Activated B cell treated with CpG ODN at 0.5 μM for 24 hours (primary cell): ENCODE measurements around the gene CCNI2. TPM values are rescaled to one million over a fixed set of nuclear protein-coding genes. Genes with fewer than 3 reads are reported as not detected.

ENCODE experiments used
- ATAC-seq: fragments of 200-7000 bp; cut with Tn5 transposase; one replicate; pipeline ENCODE4 v1.10.0; 2021; ENCODE audit warnings: low read depth, mild to moderate bottlenecking, moderate library complexity
- CTCF ChIA-PET: fragments of 350-600 bp; sonication (Branson Sonifier 250); formaldehyde crosslinking; loops from one replicate; lab custom pipeline; 2021; ENCODE audit warnings: antibody characterized with exemption; lab: Charles Lee
- POLR2A ChIA-PET: fragments of 350-600 bp; sonication (Branson Sonifier 250); formaldehyde crosslinking; loops from one replicate; lab custom pipeline; 2021; ENCODE audit warnings: antibody characterized with exemption; lab: Charles Lee
- DNase-seq: peaks from one replicate; pipeline ENCODE4 v3.0.0; 2022
- H3K27ac Mint-ChIP-seq: one replicate; pipeline ENCODE4 v1.8.0; 2020; ENCODE audit warnings: mixed read lengths
- H3K27me3 Mint-ChIP-seq: one replicate; pipeline ENCODE4 v1.8.0; 2021; ENCODE audit warnings: mixed read lengths
- H3K36me3 Mint-ChIP-seq: one replicate; pipeline ENCODE4 v1.8.0; 2021; ENCODE audit warnings: low read depth, mixed read lengths
- H3K4me1 Mint-ChIP-seq: one replicate; pipeline ENCODE4 v1.8.0; 2021; ENCODE audit warnings: mixed read lengths
- H3K4me3 Mint-ChIP-seq: one replicate; pipeline ENCODE4 v1.8.0; 2020; ENCODE audit warnings: mild to moderate bottlenecking, mixed read lengths
- H3K9me3 Mint-ChIP-seq: one replicate; pipeline ENCODE4 v1.8.0; 2020; ENCODE audit warnings: mixed read lengths
- CTCF ChIP-seq: fragments of 200-600 bp; IDR thresholded peaks from one replicate; pipeline ENCODE4 v1.8.0; 2022; ENCODE audit warnings: antibody characterized with exemption, mild to moderate bottlenecking
- intact Hi-C: fragments of 100-400 bp; cut with micrococcal nuclease; formaldehyde crosslinking; loops from one replicate; pipeline ENCODE4 v1.15.1; 2024
- total RNA-seq: library from RNA; stranded (reverse); gene quantifications from 2 replicates; pipeline ENCODE4 v1.2.3, GENCODE V29; 2022

CCNI2 gene
- total RNA-seq, 1 donor from 2014 or later, result 0.44 TPM

GRCh38 chr5:132758451-132758850 lies 11.2 kb downstream of the CCNI2 start:
- intact Hi-C loops, result no loop called here
- no peak for TF ChIP-seq CTCF
- CTCF ChIA-PET, result no interaction called here
- no peaks in the 10 kb centered on the region for H3K9me3 Mint-ChIP-seq
- no peak for DNase-seq
- no peak overlapping the region for H3K27ac Mint-ChIP-seq
- no peak overlapping the region for H3K4me3 Mint-ChIP-seq
- H3K4me1 Mint-ChIP-seq, result no peaks in the 10 kb centered on the region
- H3K27me3 Mint-ChIP-seq, result no peaks in the 10 kb centered on the region
- POLR2A ChIA-PET, result no interaction called here
- no peaks in the 10 kb centered on the region for H3K36me3 Mint-ChIP-seq
- ATAC-seq, result no peak

- no peak for TF ChIP-seq CTCF
- Mint-ChIP-seq H3K9me3 (no peaks in the 10 kb centered on the region), H3K27me3 (no peaks in the 10 kb centered on the region), H3K4me1 (no peaks in the 10 kb centered on the region), H3K27ac (no peak overlapping the region), H3K36me3 (no peaks in the 10 kb centered on the region), H3K4me3 (no peak overlapping the region)
- intact Hi-C loops, result no loop called here
- POLR2A ChIA-PET, result no interaction called here
- CTCF ChIA-PET, result no interaction called here
- ATAC-seq (no peak), DNase-seq (no peak)
Measured at GRCh38 chr5:132759114-132760048, 12.2 kb downstream of the CCNI2 start.

DNA sequence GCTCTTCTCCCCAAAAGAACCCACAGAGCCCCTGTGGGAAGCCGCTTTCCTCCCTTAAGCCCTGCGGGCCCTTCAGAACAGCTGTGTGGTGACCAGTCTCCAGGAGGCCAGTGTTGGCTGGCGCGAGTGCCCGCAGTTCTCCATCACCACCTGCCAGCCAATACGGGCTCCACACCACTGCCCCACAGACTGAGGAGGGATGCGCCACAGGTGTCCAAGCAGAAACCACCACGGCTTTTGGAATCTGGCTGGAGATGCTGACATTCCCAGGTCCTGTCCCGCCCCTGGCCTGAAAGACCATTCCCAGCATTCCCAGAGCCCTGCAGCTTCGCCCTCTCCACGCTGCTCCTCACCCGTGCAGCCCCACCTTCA lies 12.8 kb downstream of the CCNI2 start:
- ATAC-seq, result no peak
- Mint-ChIP-seq H3K4me1 (no peaks in the 10 kb centered on the region), H3K9me3 (no peaks in the 10 kb centered on the region), H3K27me3 (no peaks in the 10 kb centered on the region), H3K4me3 (no peak overlapping the region), H3K27ac (no peak overlapping the region), H3K36me3 (no peaks in the 10 kb centered on the region)
- no peak for TF ChIP-seq CTCF
- intact Hi-C loops, result no loop called here
- CTCF ChIA-PET, result no interaction called here
- no peak for DNase-seq
- POLR2A ChIA-PET, result no interaction called here

GRCh38 chr5:132760601-132761317 lies 13.5 kb downstream of the CCNI2 start:
- H3K4me1 Mint-ChIP-seq, result no peaks in the 10 kb centered on the region
- POLR2A ChIA-PET, result no interaction called here
- TF ChIP-seq CTCF, result no peak

More at GRCh38 chr5:132760601-132761317, 13.5 kb downstream of the CCNI2 start:
- H3K27ac Mint-ChIP-seq, result no peak overlapping the region
- H3K36me3 Mint-ChIP-seq, result no peaks in the 10 kb centered on the region
- intact Hi-C loops, result no loop called here
- DNase-seq, result no peak
- H3K27me3 Mint-ChIP-seq, result no peaks in the 10 kb centered on the region
- H3K4me3 Mint-ChIP-seq, result no peak overlapping the region
- CTCF ChIA-PET, result no interaction called here
- ATAC-seq, result no peak
- no peaks in the 10 kb centered on the region for H3K9me3 Mint-ChIP-seq
